Measurements from ENCODE around the gene VPS37B. TPM values are rescaled to one million over a fixed set of nuclear protein-coding genes. Genes with fewer than 3 reads are reported as not detected.

The VPS37B gene
- total and polyA plus RNA-seq, 2 donors (not counting 1 experiment from before 2014, with no cell fraction given), result 10.7 to 25.6 TPM

- DNase-seq (ENCODE audit: low read depth in 2 of 2), result peak; percentile 56 to 83
- H3K79me2 ChIP-seq (ENCODE audit: control insufficient read depth, insufficient read depth, low read length), result no peaks in the 10 kb centered on the region
- no peaks in the 10 kb centered on the region for H3K27me3 ChIP-seq (ENCODE audit: control insufficient read depth, insufficient read depth, low read length)
- H3K9me3 ChIP-seq (ENCODE audit: control insufficient read depth, insufficient read depth, low read depth, low read length), result no peaks in the 10 kb centered on the region
- no peak overlapping the region for H3K27ac ChIP-seq (ENCODE audit: insufficient read depth, low read length)
- no peak overlapping the region for H3K9ac ChIP-seq (ENCODE audit: insufficient read depth, low read length)
- no peak overlapping the region for H2AFZ ChIP-seq (ENCODE audit: low read length)
- H3K4me1 ChIP-seq (ENCODE audit: control insufficient read depth, extremely low read depth, insufficient read depth, low read length), result no peaks in the 10 kb centered on the region
- no peak for TF ChIP-seq EZH2 (IDR thresholded peaks at IDR 0.05; ENCODE audit: low read length, missing control alignments)
- TF ChIP-seq, protein P1, sequence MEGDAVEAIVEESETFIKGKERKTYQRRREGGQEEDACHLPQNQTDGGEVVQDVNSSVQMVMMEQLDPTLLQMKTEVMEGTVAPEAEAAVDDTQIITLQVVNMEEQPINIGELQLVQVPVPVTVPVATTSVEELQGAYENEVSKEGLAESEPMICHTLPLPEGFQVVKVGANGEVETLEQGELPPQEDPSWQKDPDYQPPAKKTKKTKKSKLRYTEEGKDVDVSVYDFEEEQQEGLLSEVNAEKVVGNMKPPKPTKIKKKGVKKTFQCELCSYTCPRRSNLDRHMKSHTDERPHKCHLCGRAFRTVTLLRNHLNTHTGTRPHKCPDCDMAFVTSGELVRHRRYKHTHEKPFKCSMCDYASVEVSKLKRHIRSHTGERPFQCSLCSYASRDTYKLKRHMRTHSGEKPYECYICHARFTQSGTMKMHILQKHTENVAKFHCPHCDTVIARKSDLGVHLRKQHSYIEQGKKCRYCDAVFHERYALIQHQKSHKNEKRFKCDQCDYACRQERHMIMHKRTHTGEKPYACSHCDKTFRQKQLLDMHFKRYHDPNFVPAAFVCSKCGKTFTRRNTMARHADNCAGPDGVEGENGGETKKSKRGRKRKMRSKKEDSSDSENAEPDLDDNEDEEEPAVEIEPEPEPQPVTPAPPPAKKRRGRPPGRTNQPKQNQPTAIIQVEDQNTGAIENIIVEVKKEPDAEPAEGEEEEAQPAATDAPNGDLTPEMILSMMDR (conservative IDR thresholded peaks at IDR 0.05 in 1 of 2, IDR thresholded peaks at IDR 0.05 in 1 of 2; ENCODE audit: low read depth in 1 of 2, low read length in 2 of 2), result peak; percentile 80 to 84
- no peaks in the 10 kb centered on the region for H4K20me1 ChIP-seq (ENCODE audit: control insufficient read depth, extremely low read depth, insufficient read depth, low read length)
- no peak overlapping the region for H3K4me2 ChIP-seq (ENCODE audit: extremely low read depth, insufficient read depth, low read length)
- peaks cover 9% of the 10 kb centered on the region for H3K36me3 ChIP-seq (ENCODE audit: control insufficient read depth, insufficient read depth, low read length)
- no peak overlapping the region for H3K4me3 ChIP-seq (replicated peaks in 1 of 4; ENCODE audit: control extremely low read depth in 1 of 4, insufficient read depth in 1 of 4, low read depth in 3 of 4, low read length in 4 of 4)
Observed at GRCh38 chr12:122860040-122860853, 35.7 kb downstream of the VPS37B start.

GRCh38 chr12:122859303-122860039 lies 36.5 kb downstream of the VPS37B start:
- Histone ChIP-seq H3K79me2 (ENCODE audit: control insufficient read depth, insufficient read depth, low read length) (no peaks in the 10 kb centered on the region), H3K36me3 (ENCODE audit: control insufficient read depth, insufficient read depth, low read length) (peaks cover 9% of the 10 kb centered on the region), H3K4me2 (ENCODE audit: extremely low read depth, insufficient read depth, low read length) (no peak overlapping the region), H3K27ac (ENCODE audit: insufficient read depth, low read length) (no peak overlapping the region), H2AFZ (ENCODE audit: low read length) (no peak overlapping the region), H3K4me1 (ENCODE audit: control insufficient read depth, extremely low read depth, insufficient read depth, low read length) (no peaks in the 10 kb centered on the region), H3K27me3 (ENCODE audit: control insufficient read depth, insufficient read depth, low read length) (no peaks in the 10 kb centered on the region), H4K20me1 (ENCODE audit: control insufficient read depth, extremely low read depth, insufficient read depth, low read length) (no peaks in the 10 kb centered on the region), H3K4me3 (replicated peaks in 1 of 4; ENCODE audit: control extremely low read depth in 1 of 4, insufficient read depth in 1 of 4, low read depth in 3 of 4, low read length in 4 of 4) (no peak overlapping the region), H3K9ac (ENCODE audit: insufficient read depth, low read length) (no peak overlapping the region), H3K9me3 (ENCODE audit: control insufficient read depth, insufficient read depth, low read depth, low read length) (no peaks in the 10 kb centered on the region)
- TF ChIP-seq, protein P1 (conservative IDR thresholded peaks at IDR 0.05 in 1 of 2, IDR thresholded peaks at IDR 0.05 in 1 of 2; ENCODE audit: low read depth in 1 of 2, low read length in 2 of 2), result no peak
- TF ChIP-seq EZH2 (IDR thresholded peaks at IDR 0.05; ENCODE audit: low read length, missing control alignments), result no peak
- no peak for DNase-seq (ENCODE audit: low read depth in 2 of 2)

DNA sequence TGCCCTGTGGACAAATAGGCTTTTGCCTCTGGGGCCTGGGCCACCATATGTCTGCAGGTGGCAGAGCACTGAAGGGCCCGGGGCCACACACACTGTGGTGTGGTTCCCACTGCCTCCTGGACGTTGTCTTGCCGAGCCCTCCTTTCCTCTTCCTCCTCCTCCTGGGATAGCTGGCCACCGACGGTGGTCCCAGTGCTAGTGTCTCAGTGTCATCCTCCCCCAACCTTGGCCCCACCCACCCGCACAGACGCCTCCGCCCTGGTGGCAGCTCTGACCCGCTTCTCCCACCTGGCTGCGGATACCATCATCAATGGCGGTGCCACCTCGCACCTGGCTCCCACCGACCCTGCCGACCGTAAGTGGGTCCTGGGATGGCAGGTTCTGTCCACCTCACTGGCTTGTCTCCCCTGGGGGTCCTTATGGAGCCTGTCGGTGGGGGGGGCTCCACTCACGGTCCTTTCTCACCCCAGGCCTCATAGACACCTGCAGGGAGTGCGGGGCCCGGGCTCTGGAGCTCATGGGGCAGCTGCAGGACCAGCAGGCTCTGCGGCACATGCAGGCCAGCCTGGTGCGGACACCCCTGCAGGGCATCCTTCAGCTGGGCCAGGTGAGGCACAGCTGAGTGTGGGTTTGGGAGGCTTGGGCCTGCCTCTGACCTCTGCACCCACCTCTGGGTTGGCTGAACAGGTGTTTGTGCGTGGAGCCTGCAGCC lies 37.2 kb downstream of the VPS37B start:
- H3K4me3 ChIP-seq (replicated peaks in 1 of 4; ENCODE audit: control extremely low read depth in 1 of 4, insufficient read depth in 1 of 4, low read depth in 3 of 4, low read length in 4 of 4), result no peak overlapping the region
- DNase-seq (ENCODE audit: low read depth in 2 of 2), result no peak
- H3K79me2 ChIP-seq (ENCODE audit: control insufficient read depth, insufficient read depth, low read length), result no peaks in the 10 kb centered on the region
- H3K4me2 ChIP-seq (ENCODE audit: extremely low read depth, insufficient read depth, low read length), result no peak overlapping the region
- no peaks in the 10 kb centered on the region for H4K20me1 ChIP-seq (ENCODE audit: control insufficient read depth, extremely low read depth, insufficient read depth, low read length)
- H3K27ac ChIP-seq (ENCODE audit: insufficient read depth, low read length), result no peak overlapping the region
- H3K27me3 ChIP-seq (ENCODE audit: control insufficient read depth, insufficient read depth, low read length), result no peaks in the 10 kb centered on the region
- H2AFZ ChIP-seq (ENCODE audit: low read length), result no peak overlapping the region
- no peaks in the 10 kb centered on the region for H3K9me3 ChIP-seq (ENCODE audit: control insufficient read depth, insufficient read depth, low read depth, low read length)
- TF ChIP-seq, protein P1 (conservative IDR thresholded peaks at IDR 0.05 in 1 of 2, IDR thresholded peaks at IDR 0.05 in 1 of 2; ENCODE audit: low read depth in 1 of 2, low read length in 2 of 2), result no peak
- no peak for TF ChIP-seq EZH2 (IDR thresholded peaks at IDR 0.05; ENCODE audit: low read length, missing control alignments)
- no peaks in the 10 kb centered on the region for H3K4me1 ChIP-seq (ENCODE audit: control insufficient read depth, extremely low read depth, insufficient read depth, low read length)
- H3K9ac ChIP-seq (ENCODE audit: insufficient read depth, low read length), result no peak overlapping the region
- H3K36me3 ChIP-seq (ENCODE audit: control insufficient read depth, insufficient read depth, low read length), result peaks cover 9% of the 10 kb centered on the region
